ENCODE results near the gene MEI1. TPM values are rescaled to one million over a fixed set of nuclear protein-coding genes. Genes with fewer than 3 reads are reported as not detected.

Gene MEI1
- total RNA-seq, 2 donors from 2014 or later, result not detected

- H3K4me1 ChIP-seq, result peaks cover 40% of the 10 kb centered on the region
- H3K9me3 ChIP-seq, result no peaks in the 10 kb centered on the region
- no peak for ATAC-seq
- peak in 1 of 4 donors; percentile 43 for DNase-seq
- no peaks in the 10 kb centered on the region for H3K36me3 ChIP-seq (replicated peaks in 1 of 2; ENCODE audit: insufficient read depth in 1 of 2, low read depth in 2 of 2)
- no peak for TF ChIP-seq POLR2A (IDR thresholded peaks at IDR 0.05)
- TF ChIP-seq CTCF (IDR thresholded peaks at IDR 0.05), result no peak
- no peaks in the 10 kb centered on the region for H3K27me3 ChIP-seq
- intact Hi-C loops (cut with DNase I), result no loop called here
- H3K4me3 ChIP-seq, result no peak overlapping the region
- 66 to 98% methylated on average over 5 of the region's 5 CpGs for WGBS, 2 donors
- H3K27ac ChIP-seq, result no peak overlapping the region
Observed at GRCh38 chr22:41848468-41848867, 149.2 kb downstream of the MEI1 start.

Small RNAs within 50 kb of the gene (small RNA-seq; reads per million reads assigned to genes)
- gene HMGN2P10 (not detected), gene RF00019 (not detected), gene RNU6-476P (not detected), gene RNU6ATAC22P (not detected)

Other genes starting within 250 kb of the MEI1 start
- 10 to 100 TPM; 15.5 to 19.2 TPM for gene PHF5A, start 230.8 kb upstream of the MEI1 start, total RNA-seq
- 10 to 100 TPM; 32.7 to 75.5 TPM for gene ACO2, start 230.4 kb upstream of the MEI1 start, total RNA-seq
- 10 to 100 TPM; 18.9 to 24.7 TPM for gene POLR3H, start 155.0 kb upstream of the MEI1 start, total RNA-seq
- 10 to 100 TPM; 30.0 to 42.8 TPM for gene CSDC2, start 138.5 kb upstream of the MEI1 start, total RNA-seq
- gene PMM1, start 109.7 kb upstream of the MEI1 start, total RNA-seq, result 10 to 100 TPM; 49.3 to 54.1 TPM
- 10 to 100 TPM; 11.2 to 17.1 TPM for gene DESI1, start 78.5 kb upstream of the MEI1 start, total RNA-seq
- gene XRCC6, start 78.2 kb upstream of the MEI1 start, total RNA-seq, result 100 to 1,000 TPM in 1 of 2 donors, 10 to 100 TPM in 1; 68.7 to 102 TPM
- gene SNU13, start 10.6 kb upstream of the MEI1 start, total RNA-seq, result 10 to 100 TPM; 33.3 to 50.6 TPM
- 10 to 100 TPM in 1 of 2 donors, 1 to 10 TPM in 1; 3.1 to 13.5 TPM for gene CCDC134, start 101.2 kb downstream of the MEI1 start, total RNA-seq
- 10 to 100 TPM; 40.2 to 68.6 TPM for gene SREBF2, start 133.6 kb downstream of the MEI1 start, total RNA-seq
- gene SHISA8, start 215.6 kb downstream of the MEI1 start, total RNA-seq, result not detected
- not detected for gene TNFRSF13C, start 227.3 kb downstream of the MEI1 start, total RNA-seq
- gene CENPM, start 247.6 kb downstream of the MEI1 start, total RNA-seq, result not detected